GM18502 (cell line): Measurements from ENCODE around the gene CENPM.
"Not testable (repeated sequence)": the region's sequence is repeated elsewhere in the genome, so short reads cannot be mapped to it uniquely, and the experiment has no call there.

Experiments
- ATAC-seq: cut with Tn5 transposase; IDR thresholded peaks from one replicate; pipeline ENCODE4 v1.9.1; 2021; ENCODE audit warnings: mild to moderate bottlenecking; ENCODE audit not compliant: unreplicated experiment, poor library complexity

The CENPM gene

DNA sequence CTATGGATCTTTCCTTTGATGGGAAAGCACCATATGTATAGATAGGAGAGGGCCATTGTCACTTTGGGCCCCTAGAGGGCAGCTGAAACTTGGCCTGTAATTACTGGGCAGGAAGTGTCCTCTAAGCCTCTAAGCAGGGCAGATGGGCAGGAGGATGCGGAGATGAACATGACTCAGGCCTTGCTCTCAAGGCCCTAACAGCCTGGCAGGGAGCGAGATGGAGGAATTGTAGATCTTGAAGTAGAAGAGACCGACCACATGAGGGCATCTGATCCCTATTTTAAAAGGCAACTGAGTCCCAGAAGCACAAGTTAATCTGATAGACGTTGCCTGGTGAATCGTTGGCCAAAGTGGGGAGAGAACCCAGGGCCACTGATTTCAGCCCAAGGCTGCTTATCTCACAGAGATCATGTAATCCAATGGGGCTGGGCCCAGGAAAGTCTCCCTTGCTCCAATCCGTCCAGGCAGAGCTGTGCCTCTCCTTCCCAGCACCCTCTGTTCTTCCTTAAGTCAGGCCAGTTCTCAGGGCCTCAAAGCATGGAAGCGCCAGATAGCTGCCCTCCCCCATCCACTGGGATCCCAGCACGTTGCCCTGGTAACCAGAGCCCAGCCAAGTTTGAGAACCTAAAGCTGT, 19.8 kb upstream of the CENPM start:
- ATAC-seq, result no peak

GRCh38 chr22:41966225-41966606, 19.3 kb upstream of the CENPM start:
- no peak for ATAC-seq

- ATAC-seq, result no peak
Observed at GRCh38 chr22:41964112-41964491, 17.1 kb upstream of the CENPM start.

DNA sequence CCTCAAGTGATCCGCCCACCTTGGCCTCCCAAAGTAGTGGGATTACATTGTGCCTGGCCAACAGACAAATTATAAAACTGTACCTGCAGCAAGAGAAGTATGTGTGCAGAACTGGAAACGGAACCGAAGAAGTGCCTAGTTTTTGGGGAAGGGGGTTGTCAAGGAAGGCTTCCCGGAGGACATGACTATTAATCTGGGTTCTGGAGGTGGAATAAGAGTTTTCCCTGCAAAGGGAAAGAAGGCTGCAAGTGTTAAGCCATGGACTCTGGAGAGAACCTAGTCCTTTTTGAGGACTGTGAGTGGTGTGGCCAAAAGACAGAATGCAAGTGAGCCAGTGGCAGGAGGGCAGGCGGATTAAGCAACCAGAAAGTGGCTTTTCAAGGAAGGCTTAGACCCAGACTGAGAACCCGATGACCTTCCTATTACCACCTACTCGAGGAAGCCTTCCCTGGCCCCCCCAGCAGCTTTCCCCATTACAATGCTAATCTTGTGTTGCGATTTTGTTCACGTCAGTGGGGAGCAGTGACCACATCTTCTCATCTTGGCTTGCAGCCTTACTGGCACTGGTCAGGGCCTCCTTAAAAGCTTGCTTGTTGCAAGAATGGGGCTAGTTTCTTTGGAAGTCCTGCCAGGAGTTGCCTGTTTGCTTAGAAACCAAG, 16.6 kb upstream of the CENPM start:
- ATAC-seq, result no peak

- no peak for ATAC-seq
Observed at GRCh38 chr22:41957941-41958556, 11.1 kb upstream of the CENPM start.

- ATAC-seq, result no peak
Observed at GRCh38 chr22:41952713-41953112, 5.8 kb upstream of the CENPM start.

DNA sequence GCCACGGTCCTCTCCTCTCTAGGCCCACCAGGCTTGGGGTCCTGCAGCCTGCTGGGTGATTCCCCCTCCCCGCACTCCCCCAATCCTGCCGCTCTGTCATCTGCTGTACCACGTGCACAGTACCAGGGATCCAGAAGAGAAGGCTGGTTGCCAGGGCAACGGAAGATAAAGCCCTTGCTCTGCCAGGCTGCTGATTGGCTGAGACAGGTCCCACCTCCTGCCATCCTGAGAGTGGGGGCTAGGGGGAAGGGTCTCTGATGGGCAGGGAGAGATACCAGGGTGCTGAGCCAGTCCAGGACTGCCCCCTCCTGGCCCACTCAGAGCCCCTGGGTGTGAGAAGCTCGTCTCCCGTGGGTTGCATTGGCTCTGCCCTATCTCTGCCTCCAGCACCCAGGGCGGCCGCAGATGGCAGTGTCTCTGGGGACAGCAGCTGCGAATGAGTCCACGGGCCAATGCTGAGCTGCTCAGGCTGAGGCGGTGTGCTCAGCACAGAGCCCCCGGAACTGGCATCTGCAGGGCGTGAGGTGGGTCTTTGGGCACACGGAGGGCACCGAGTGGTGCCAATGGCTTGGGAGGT, 5.0 kb upstream of the CENPM start, which contains the start of gene SMIM45:
Gene SMIM45, plus strand, starts transcription at position 253 of the 577 bp plus-strand sequence.
- ATAC-seq, result no peak

DNA sequence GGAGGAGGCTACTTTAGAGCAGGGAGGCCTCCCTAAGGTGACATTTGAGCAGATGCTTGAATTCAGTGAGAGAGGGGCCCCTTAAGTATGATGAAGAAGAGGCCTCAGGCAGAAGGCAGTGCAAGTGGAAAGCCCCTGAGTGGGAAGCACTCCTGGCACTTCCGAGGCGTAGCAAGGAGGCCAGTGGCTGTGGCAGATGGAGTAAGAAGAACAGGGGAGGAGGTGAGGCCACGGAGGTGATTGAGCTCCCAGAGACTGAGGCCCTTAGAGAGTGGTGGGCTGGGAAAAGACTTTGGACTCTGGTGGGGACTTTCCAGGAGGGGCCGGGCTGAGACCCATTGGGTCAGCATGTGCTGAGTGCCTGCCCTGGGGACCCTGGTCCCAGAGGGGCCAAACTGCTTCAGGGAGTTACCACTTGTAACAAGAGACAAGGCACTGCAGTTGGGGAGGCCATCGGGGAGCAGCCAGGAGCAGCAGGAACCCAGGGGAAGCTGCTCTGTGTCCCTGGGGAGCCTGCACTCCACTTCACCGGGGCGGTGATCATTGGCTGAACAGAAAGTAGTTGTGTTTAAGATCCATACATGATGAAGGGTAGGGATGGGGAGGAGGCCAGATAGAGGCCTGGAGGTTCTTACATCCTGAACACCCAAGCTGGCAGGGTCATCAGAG, 2.5 kb upstream of the CENPM start:
- ATAC-seq, result no peak

- ATAC-seq, result not testable (repeated sequence)
Observed at GRCh38 chr22:41948928-41949296, 2.0 kb upstream of the CENPM start.

GRCh38 chr22:41948142-41948541, 1.2 kb upstream of the CENPM start:
- no peak for ATAC-seq

DNA sequence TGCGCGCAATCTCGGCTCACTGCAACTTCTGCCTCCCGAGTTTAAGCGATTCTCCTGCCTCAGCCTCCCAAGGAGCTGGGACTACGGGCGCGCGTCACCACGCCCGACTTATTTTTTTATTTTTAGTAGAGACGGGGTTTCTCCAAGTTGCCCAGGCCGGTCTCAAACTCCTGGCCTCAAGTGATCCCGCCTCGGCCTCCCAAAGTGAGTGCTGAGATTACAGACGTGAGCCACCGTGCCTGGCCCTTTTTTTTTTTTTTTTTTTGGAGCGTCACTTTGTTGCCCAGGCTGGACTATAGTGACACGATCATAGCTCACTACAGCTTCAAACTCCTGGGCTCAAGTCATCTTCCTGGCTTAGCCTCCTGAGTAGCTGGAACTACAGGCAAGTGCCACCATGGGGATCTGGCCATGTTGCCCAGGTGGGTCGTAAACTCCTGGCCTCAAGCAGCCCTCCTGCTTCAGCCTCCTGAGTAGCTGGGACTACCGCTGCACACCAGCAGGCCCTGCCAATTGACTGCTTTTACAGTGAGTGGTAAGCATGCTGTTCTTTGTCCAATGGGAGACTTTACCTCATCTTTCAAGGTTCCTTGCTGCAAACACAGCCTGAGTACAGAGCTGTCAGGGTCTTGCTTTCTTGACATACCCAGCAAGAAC, 600 bp upstream of the CENPM start:
- ATAC-seq, result no peak

GRCh38 chr22:41943661-41944209, 3.2 kb downstream of the CENPM start:
- no peak for ATAC-seq

DNA sequence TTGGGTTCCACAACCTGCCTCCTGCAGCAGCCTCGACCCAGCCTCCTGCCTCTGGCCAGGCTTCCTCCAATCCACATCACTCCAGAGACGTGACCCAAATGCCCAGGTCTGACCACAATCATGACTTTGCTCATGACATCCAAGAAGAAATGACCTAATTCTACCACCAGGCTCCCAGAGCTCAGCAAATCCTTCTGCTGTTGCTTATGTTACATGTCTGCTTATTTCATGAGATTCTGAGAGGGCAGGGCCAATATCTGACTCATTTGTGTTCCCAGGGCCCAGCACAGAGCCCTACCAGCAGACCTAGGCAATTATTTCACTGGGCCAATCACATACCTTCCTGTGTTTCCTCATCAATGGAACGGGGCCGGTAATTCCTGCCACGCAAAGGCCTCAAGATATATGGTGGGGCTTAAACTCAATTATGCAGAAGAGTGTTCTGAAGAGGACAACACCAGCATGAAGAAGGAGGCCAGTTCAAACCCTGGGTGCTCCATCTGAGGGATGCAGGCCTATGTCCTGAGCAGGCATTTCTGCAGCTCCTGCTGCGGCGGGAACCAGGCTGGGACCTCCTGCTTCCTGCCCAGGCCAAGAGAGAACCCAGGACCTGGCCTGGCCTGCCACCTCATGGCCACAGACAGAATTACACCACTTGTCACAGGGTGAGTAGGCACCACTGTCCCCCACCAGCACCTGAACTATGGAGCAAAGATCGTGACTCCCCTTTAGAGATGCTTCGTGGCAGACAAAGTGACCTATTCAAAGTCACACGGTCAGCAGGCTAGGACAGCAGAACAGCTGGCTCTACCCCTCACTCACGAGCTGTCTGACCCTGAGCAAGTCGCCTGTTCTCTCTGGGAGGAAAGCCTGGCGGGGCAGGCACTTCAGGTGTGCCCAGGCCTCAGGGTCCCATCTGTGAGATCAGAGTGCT, 5.9 kb downstream of the CENPM start:
- peak; percentile 45 for ATAC-seq

DNA sequence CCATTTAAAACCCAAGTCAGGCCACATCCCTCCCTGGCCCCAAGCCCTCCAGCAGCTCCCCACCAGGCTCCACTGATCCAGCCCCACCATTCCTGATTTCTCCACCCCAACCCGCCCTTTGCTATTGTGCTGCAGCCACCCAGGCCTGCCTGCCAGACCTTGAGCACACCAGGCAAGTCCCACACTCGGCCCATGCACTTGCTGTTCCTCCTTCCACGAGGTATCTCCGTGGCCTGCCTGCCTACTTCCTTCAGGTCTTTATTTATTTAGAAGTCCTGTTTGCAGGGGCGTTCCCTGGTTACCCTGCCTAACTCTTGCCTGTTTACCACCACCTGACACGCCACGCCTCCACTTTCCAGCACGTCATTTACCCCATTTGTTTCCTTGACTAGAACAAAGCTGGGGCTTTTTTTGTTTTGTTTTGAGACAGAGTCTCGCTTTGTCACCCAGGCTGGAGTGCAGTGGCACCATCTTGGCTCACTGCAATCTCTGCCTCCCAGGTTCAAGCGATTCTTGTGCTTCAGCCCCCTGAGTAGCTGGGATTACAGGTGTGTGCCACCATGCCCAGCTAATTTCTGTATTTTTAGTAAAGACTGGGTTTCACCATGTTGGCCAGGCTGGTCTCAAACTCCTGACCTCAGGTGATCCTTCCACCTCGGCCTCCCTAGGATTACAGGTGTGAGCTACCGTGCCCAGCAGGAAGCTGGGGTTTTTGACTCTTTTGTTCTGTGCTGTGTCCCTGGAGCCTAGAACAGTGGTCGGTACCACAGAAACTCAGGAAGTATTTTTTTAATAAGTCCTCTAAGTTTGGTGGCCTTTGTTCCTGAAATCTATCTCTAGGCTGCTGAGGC, 6.7 kb downstream of the CENPM start:
- ATAC-seq, result peak; percentile 49

DNA sequence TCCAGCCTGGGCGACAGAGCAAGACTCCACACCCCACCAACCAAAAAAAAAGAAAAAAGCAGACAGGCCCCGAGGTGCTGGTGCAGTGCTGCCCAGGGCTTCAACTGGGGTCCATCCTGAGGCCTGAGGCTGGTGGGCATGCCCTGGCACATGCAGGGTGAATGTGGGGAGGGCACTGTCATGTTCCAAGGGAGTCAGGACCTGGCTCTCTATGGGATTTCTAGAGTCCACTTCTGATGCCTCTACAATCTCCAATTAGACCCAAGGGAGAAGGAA, 10.1 kb downstream of the CENPM start:
- no peak for ATAC-seq

GRCh38 chr22:41935509-41935908, 11.4 kb downstream of the CENPM start:
- no peak for ATAC-seq

GRCh38 chr22:41935015-41935351, 12.0 kb downstream of the CENPM start:
- no peak for ATAC-seq

GRCh38 chr22:41934284-41935014, 12.5 kb downstream of the CENPM start:
- ATAC-seq, result no peak
